Suprapubic skin (tissue), 4 donors: ENCODE measurements around the gene LSP1. TPM values are rescaled to one million over a fixed set of nuclear protein-coding genes. Genes with fewer than 3 reads are reported as not detected.
A peak's percentile ranks its signal among the peaks of the same experiment; 100 is the strongest.

Source experiments
- DNase-seq, 2 donors: peaks; one replicate each; pipeline ENCODE4 v3.0.0-alpha.2; 2019; ENCODE audit warnings: low spot score in 2 of 2
- H3K27ac ChIP-seq: fragments of 200-600 bp; sonication (generic); one replicate; pipeline ENCODE4 v1.5.1; 2019
- H3K27me3 ChIP-seq: fragments of 200-600 bp; sonication (generic); one replicate; pipeline ENCODE4 v1.5.1; 2019
- H3K36me3 ChIP-seq: fragments of 200-600 bp; sonication (generic); one replicate; pipeline ENCODE4 v1.5.1; 2019
- H3K4me1 ChIP-seq: fragments of 200-600 bp; sonication (generic); one replicate; pipeline ENCODE4 v1.5.1; 2019
- H3K4me3 ChIP-seq: fragments of 200-600 bp; sonication (generic); one replicate; pipeline ENCODE4 v1.5.1; 2019; ENCODE audit warnings: mild to moderate bottlenecking
- H3K9me3 ChIP-seq: fragments of 200-600 bp; sonication (generic); one replicate; pipeline ENCODE4 v1.5.1; 2019
- EP300 ChIP-seq: sonication (generic); formaldehyde crosslinking; IDR thresholded peaks from one replicate; pipeline ENCODE4 v1.6.1; 2017; ENCODE audit warnings: antibody characterized with exemption
- POLR2A ChIP-seq, 2 donors: fragments of 450-650 bp; IDR thresholded peaks; one replicate each; pipeline ENCODE4 v1.6.1; 2017; ENCODE audit warnings: antibody characterized with exemption in 2 of 2, mild to moderate bottlenecking in 2 of 2, moderate library complexity in 2 of 2
- POLR2AphosphoS5 ChIP-seq, 3 donors: sonication (generic); formaldehyde crosslinking; IDR thresholded peaks; one replicate each; pipeline ENCODE4 v1.6.1; 2017; ENCODE audit warnings: antibody characterized with exemption in 3 of 3
- WGBS: methylation state at CpG from one replicate; pipeline ENCODE4 v1.1.5; 2018; 5-methylcytosine and 5-hydroxymethylcytosine counted together
- total RNA-seq, 4 donors: library from RNA; depleted of rRNA; stranded (reverse); fragments of >200 nt; gene quantifications; one replicate each; pipeline ENCODE4 v1.1.0, GENCODE V29; 2016
- TF ChIP-seq, protein P1 (sequence below), 2 donors: fragments of 200-600 bp in 1 of 2; fragments of 450-650 bp in 1 of 2; sonication (generic) in 1 of 2; IDR thresholded peaks; one replicate each; pipeline ENCODE4 v1.5.1; 2016 to 2019; ENCODE audit warnings: antibody characterized with exemption in 2 of 2, mild to moderate bottlenecking in 1 of 2, moderate library complexity in 1 of 2

Gene LSP1
- total RNA-seq, 4 donors from 2014 or later, result 70.4 to 134 (median 107) TPM

GRCh38 chr11:1929621-1930461, 77.0 kb downstream of the LSP1 start:
- Histone ChIP-seq H3K4me1 (peaks cover 2% of the 10 kb centered on the region), H3K4me3 (no peak overlapping the region), H3K27me3 (no peaks in the 10 kb centered on the region), H3K9me3 (no peaks in the 10 kb centered on the region), H3K36me3 (no peaks in the 10 kb centered on the region), H3K27ac (no peak overlapping the region)
- whole genome bisulfite sequencing, result 85% methylated on average over 25 of the region's 25 CpGs
- peak in 1 of 2 donors; percentile 75 for DNase-seq
- TF ChIP-seq, protein P1, sequence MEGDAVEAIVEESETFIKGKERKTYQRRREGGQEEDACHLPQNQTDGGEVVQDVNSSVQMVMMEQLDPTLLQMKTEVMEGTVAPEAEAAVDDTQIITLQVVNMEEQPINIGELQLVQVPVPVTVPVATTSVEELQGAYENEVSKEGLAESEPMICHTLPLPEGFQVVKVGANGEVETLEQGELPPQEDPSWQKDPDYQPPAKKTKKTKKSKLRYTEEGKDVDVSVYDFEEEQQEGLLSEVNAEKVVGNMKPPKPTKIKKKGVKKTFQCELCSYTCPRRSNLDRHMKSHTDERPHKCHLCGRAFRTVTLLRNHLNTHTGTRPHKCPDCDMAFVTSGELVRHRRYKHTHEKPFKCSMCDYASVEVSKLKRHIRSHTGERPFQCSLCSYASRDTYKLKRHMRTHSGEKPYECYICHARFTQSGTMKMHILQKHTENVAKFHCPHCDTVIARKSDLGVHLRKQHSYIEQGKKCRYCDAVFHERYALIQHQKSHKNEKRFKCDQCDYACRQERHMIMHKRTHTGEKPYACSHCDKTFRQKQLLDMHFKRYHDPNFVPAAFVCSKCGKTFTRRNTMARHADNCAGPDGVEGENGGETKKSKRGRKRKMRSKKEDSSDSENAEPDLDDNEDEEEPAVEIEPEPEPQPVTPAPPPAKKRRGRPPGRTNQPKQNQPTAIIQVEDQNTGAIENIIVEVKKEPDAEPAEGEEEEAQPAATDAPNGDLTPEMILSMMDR (IDR thresholded peaks at IDR 0.05), result no peak
- TF ChIP-seq POLR2A (IDR thresholded peaks at IDR 0.05) (no peak), EP300 (no peak), POLR2AphosphoS5 (IDR thresholded peaks at IDR 0.05) (no peak)

DNA sequence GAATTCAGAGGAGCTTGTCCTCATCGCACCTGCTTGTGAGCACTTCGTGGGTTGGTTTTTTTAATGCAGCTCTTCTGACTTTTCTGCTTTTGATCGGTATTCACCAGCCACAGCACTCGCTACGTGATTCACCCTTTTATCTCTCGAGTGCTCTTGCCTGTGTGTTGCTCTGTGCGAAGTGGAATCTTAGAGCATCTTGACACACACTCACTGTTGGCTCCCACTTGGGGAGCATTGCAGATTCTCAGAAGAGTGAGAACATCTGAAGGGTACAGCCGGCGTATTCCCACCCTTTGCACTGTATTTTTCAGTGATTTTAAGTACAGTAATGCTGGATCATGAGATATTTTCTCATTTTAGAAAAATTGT, 77.6 kb downstream of the LSP1 start:
- Histone ChIP-seq H3K27ac (no peak overlapping the region), H3K36me3 (no peaks in the 10 kb centered on the region), H3K4me3 (no peak overlapping the region), H3K27me3 (no peaks in the 10 kb centered on the region), H3K4me1 (no peaks in the 10 kb centered on the region), H3K9me3 (no peaks in the 10 kb centered on the region)
- WGBS, result 85% methylated on average over 9 of the region's 9 CpGs
- no peak for DNase-seq
- no peak for TF ChIP-seq POLR2A (IDR thresholded peaks at IDR 0.05)
- no peak for TF ChIP-seq POLR2AphosphoS5 (IDR thresholded peaks at IDR 0.05)
- no peak for TF ChIP-seq EP300
- TF ChIP-seq, protein P1 (IDR thresholded peaks at IDR 0.05), result no peak

DNA sequence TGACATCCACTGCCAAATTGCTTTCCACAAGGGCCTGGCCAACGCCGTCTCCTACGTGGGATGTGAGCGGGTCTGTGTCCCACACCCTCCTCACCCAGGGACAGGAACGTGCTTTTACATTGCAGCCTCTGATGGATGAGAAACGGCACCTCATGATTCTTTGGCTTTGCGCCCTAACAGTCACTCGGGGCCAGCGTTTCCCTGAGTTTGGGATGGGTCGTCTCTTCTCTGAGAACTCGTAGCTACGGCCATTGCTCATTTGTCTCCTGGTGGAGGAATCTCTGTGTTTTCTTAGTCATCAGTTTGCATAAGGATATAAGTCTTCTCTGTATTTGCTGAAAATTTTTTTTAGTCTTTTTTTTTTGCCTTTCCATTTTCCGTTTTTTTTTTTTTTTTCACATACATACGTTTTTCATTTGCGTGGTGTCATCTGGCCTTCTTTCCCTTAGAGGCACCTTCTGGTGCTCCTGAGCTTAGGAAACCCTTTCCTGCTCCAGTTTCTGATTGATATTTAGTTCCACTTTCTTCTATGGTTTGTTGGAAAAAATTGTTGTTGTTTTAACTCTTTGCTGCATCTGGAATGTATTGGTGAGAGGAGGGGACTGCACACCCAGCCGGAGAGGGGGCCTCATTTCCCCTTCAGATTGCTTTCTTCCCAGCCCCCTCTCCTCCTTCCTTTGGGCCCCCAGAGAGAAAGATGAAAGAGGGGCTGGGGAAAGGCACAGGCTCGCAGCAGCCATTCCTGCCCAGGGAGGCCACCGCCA, 78.6 kb downstream of the LSP1 start:
- 32% methylated on average over 18 of the region's 18 CpGs for WGBS
- H3K36me3 ChIP-seq, result no peaks in the 10 kb centered on the region
- no peak overlapping the region for H3K27ac ChIP-seq
- no peak for DNase-seq
- TF ChIP-seq EP300 (no peak), POLR2A (IDR thresholded peaks at IDR 0.05) (no peak), POLR2AphosphoS5 (IDR thresholded peaks at IDR 0.05) (no peak)
- TF ChIP-seq, protein P1 (IDR thresholded peaks at IDR 0.05), result no peak
- no peaks in the 10 kb centered on the region for H3K4me1 ChIP-seq
- no peak overlapping the region for H3K4me3 ChIP-seq
- H3K27me3 ChIP-seq, result no peaks in the 10 kb centered on the region
- H3K9me3 ChIP-seq, result no peaks in the 10 kb centered on the region

GRCh38 chr11:1932105-1932480, 79.2 kb downstream of the LSP1 start:
- H3K4me1 ChIP-seq, result no peaks in the 10 kb centered on the region
- 80% methylated on average over 11 of the region's 11 CpGs for WGBS
- H3K27me3 ChIP-seq, result no peaks in the 10 kb centered on the region
- H3K27ac ChIP-seq, result no peak overlapping the region
- H3K36me3 ChIP-seq, result no peaks in the 10 kb centered on the region
- no peak overlapping the region for H3K4me3 ChIP-seq
- no peaks in the 10 kb centered on the region for H3K9me3 ChIP-seq
- TF ChIP-seq EP300, result no peak
- TF ChIP-seq POLR2A (IDR thresholded peaks at IDR 0.05), result no peak
- TF ChIP-seq, protein P1 (IDR thresholded peaks at IDR 0.05), result no peak
- no peak for TF ChIP-seq POLR2AphosphoS5 (IDR thresholded peaks at IDR 0.05)
- no peak for DNase-seq

- Histone ChIP-seq H3K27ac (no peak overlapping the region), H3K4me1 (no peaks in the 10 kb centered on the region), H3K27me3 (no peaks in the 10 kb centered on the region), H3K36me3 (no peaks in the 10 kb centered on the region), H3K4me3 (no peak overlapping the region), H3K9me3 (no peaks in the 10 kb centered on the region)
- TF ChIP-seq POLR2A (IDR thresholded peaks at IDR 0.05), result no peak
- no peak for TF ChIP-seq EP300
- TF ChIP-seq POLR2AphosphoS5 (IDR thresholded peaks at IDR 0.05), result no peak
- TF ChIP-seq, protein P1 (IDR thresholded peaks at IDR 0.05), result no peak
- 99% methylated on average over 4 of the region's 4 CpGs for WGBS
- no peak for DNase-seq
Observed at GRCh38 chr11:1932681-1933080, 79.8 kb downstream of the LSP1 start.
